Keratinocyte (primary cell): Measurements from ENCODE around the gene PCGF5. TPM values are rescaled to one million over a fixed set of nuclear protein-coding genes. Genes with fewer than 3 reads are reported as not detected.

Experiments used
- DNase-seq: peaks from one replicate; pipeline ENCODE4 v3.0.0-alpha.2; 2011; ENCODE audit warnings: low read depth, missing footprints, low spot score
- FAIRE-seq: peaks from 2 replicates; lab custom pipeline; 2011; peaks lifted over from hg19 to GRCh38; lab: Jason Lieb, UNC
- H2AFZ ChIP-seq: 2 replicates; pipeline ENCODE4 v1.6.0; 2012; ENCODE audit warnings: low read length, control low read depth, inconsistent platforms; ENCODE audit not compliant: control insufficient read depth
- H3K27ac ChIP-seq: 2 replicates; pipeline ENCODE4 v1.5.1; 2011; ENCODE audit warnings: low read length; ENCODE audit not compliant: control insufficient read depth, insufficient read depth
- H3K27me3 ChIP-seq: 3 replicates; pipeline ENCODE4 v1.6.0; 2011; ENCODE audit warnings: low read length; ENCODE audit not compliant: control insufficient read depth, insufficient read depth; ENCODE audit errors: extremely low read depth
- H3K36me3 ChIP-seq, 2 experiments: 2 replicates in 1 of 2; 3 replicates in 1 of 2; pipeline ENCODE4 v1.5.1; 2011; ENCODE audit warnings: low read length in 2 of 2, mild to moderate bottlenecking in 1 of 2; ENCODE audit not compliant: control insufficient read depth in 2 of 2, insufficient read depth in 2 of 2; ENCODE audit errors: extremely low read depth in 1 of 2
- H3K4me1 ChIP-seq: 3 replicates; pipeline ENCODE4 v1.5.1; 2011; ENCODE audit warnings: low read length; ENCODE audit not compliant: control insufficient read depth, insufficient read depth; ENCODE audit errors: extremely low read depth
- H3K4me2 ChIP-seq: 3 replicates; pipeline ENCODE4 v1.6.0; 2011; ENCODE audit warnings: low read depth, low read length; ENCODE audit not compliant: control insufficient read depth, insufficient read depth; ENCODE audit errors: extremely low read depth
- H3K4me3 ChIP-seq, 3 experiments: fragments of 200-600 bp in 1 of 3; sonication (generic) in 1 of 3; 2 replicates in 2 of 3; 3 replicates in 1 of 3; pipeline ENCODE4 v1.5.1; 2011 to 2016; ENCODE audit warnings: low read length in 3 of 3, mild to moderate bottlenecking in 3 of 3, control low read depth in 2 of 3, inconsistent platforms in 1 of 3, low read depth in 1 of 3, mixed read lengths in 1 of 3, mixed run types in 1 of 3, moderate library complexity in 1 of 3; ENCODE audit not compliant: control insufficient read depth in 2 of 3, insufficient read depth in 2 of 3; ENCODE audit errors: extremely low read depth in 1 of 3
- H3K79me2 ChIP-seq: 2 replicates; pipeline ENCODE4 v1.6.0; 2012; ENCODE audit warnings: low read length; ENCODE audit not compliant: control insufficient read depth, insufficient read depth
- H3K9ac ChIP-seq: 3 replicates; pipeline ENCODE4 v1.6.0; 2011; ENCODE audit warnings: low read length; ENCODE audit not compliant: control insufficient read depth, insufficient read depth; ENCODE audit errors: extremely low read depth
- H3K9me1 ChIP-seq: 3 replicates; pipeline ENCODE4 v1.6.0; 2011; ENCODE audit warnings: low read length; ENCODE audit not compliant: control insufficient read depth, insufficient read depth; ENCODE audit errors: extremely low read depth
- H3K9me3 ChIP-seq: 2 replicates; pipeline ENCODE4 v1.5.1; 2012; ENCODE audit warnings: low read depth, low read length; ENCODE audit not compliant: control insufficient read depth
- H4K20me1 ChIP-seq: 3 replicates; pipeline ENCODE4 v1.6.0; 2011; ENCODE audit warnings: low read length; ENCODE audit not compliant: control insufficient read depth, insufficient read depth; ENCODE audit errors: extremely low read depth
- EZH2 ChIP-seq: IDR thresholded peaks from one replicate; pipeline ENCODE4 v1.6.1; 2012; ENCODE audit warnings: inconsistent platforms, mild to moderate bottlenecking, low read length, moderate library complexity
- dilution Hi-C: fragments of 300-500 bp; cut with MboI; formaldehyde crosslinking; loops from one replicate; pipeline ENCODE4 v1.7.0; 2020; ENCODE audit warnings: low sequenced_read_pairs; ENCODE audit not compliant: extremely low pct_ligation_motif_present
- polyA plus RNA-seq, 5 experiments: library from polyadenylated mRNA; depleted of rRNA in 3 of 5; stranded (reverse) in 3 of 5; stranded (forward) in 1 of 5; unstranded in 1 of 5; fragments of >200 nt; gene quantifications; 1 replicate in 1 of 5; 2 replicates in 3 of 5; 3 replicates in 1 of 5; pipeline versions ENCODE4 v1.2.1 to v1.2.3, GENCODE V29; 2011 to 2012; ENCODE audit warnings: missing spikeins in 2 of 5, low read depth in 1 of 5, low replicate concordance in 1 of 5
- TF ChIP-seq, protein P1 (sequence below), 3 experiments: IDR thresholded peaks in 1 of 3; conservative IDR thresholded peaks in 1 of 3; optimal IDR thresholded peaks in 1 of 3; 2 replicates in 2 of 3; 3 replicates in 1 of 3; pipeline versions ENCODE3 to v1.5.1; 2011; ENCODE audit warnings: low read length in 3 of 3, mild to moderate bottlenecking in 3 of 3, moderate library complexity in 2 of 3, control low read depth in 1 of 3, inconsistent platforms in 1 of 3; ENCODE audit not compliant: insufficient read depth in 2 of 3; ENCODE audit errors: extremely low read depth in 1 of 3

PCGF5 gene
- polyA plus RNA-seq, 1 donor (not counting 4 experiments of a cell fraction or from before 2014, with no cell fraction given), result 13.9 TPM

- dilution Hi-C loops, result no loop called here
- DNase-seq, result no peak
Observed at GRCh38 chr10:91188889-91189288, 31.6 kb upstream of the PCGF5 start.

DNA sequence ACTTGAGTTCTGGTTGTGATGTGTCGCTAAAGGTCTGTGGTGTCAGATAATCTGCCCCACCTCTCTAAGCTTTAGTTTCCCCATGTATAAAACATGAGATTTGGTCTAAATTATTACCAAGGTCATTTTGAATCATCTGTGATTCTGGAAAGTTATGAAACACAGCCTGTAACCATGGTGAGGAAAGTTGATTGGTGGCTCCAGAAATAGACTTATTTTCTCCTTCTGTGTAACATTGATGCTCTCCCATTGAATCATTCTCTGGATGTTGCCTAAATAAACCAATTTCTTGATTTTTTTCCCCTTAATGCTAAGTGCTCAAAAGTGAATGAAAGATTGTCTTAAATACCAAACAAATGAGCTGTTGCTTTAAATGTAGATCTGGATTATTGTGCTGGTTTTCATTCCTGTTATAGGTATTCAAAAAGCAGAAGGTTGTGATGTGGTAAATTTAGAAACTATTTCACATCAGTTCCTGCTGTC is 30.0 kb upstream of the PCGF5 start:
- H2AFZ ChIP-seq, result no peak overlapping the region
- no peaks in the 10 kb centered on the region for H3K79me2 ChIP-seq
- no peaks in the 10 kb centered on the region for H3K9me1 ChIP-seq
- TF ChIP-seq EZH2, result no peak
- TF ChIP-seq, protein P1, sequence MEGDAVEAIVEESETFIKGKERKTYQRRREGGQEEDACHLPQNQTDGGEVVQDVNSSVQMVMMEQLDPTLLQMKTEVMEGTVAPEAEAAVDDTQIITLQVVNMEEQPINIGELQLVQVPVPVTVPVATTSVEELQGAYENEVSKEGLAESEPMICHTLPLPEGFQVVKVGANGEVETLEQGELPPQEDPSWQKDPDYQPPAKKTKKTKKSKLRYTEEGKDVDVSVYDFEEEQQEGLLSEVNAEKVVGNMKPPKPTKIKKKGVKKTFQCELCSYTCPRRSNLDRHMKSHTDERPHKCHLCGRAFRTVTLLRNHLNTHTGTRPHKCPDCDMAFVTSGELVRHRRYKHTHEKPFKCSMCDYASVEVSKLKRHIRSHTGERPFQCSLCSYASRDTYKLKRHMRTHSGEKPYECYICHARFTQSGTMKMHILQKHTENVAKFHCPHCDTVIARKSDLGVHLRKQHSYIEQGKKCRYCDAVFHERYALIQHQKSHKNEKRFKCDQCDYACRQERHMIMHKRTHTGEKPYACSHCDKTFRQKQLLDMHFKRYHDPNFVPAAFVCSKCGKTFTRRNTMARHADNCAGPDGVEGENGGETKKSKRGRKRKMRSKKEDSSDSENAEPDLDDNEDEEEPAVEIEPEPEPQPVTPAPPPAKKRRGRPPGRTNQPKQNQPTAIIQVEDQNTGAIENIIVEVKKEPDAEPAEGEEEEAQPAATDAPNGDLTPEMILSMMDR (optimal IDR thresholded peaks at IDR 0.05 in 1 of 3, IDR thresholded peaks at IDR 0.05 in 1 of 3, conservative IDR thresholded peaks at IDR 0.05 in 1 of 3; ENCODE audit: extremely low read depth in 1 of 3, insufficient read depth in 2 of 3, low read length in 3 of 3), result no peak
- H3K27ac ChIP-seq, result no peak overlapping the region
- H4K20me1 ChIP-seq, result no peaks in the 10 kb centered on the region
- H3K9ac ChIP-seq, result no peak overlapping the region
- FAIRE-seq (no peak), DNase-seq (no peak)
- H3K27me3 ChIP-seq, result no peaks in the 10 kb centered on the region
- peaks cover 3% of the 10 kb centered on the region for H3K4me1 ChIP-seq
- H3K9me3 ChIP-seq, result no peaks in the 10 kb centered on the region
- H3K4me3 ChIP-seq, result no peak overlapping the region
- H3K4me2 ChIP-seq, result no peak overlapping the region
- no peaks in the 10 kb centered on the region for H3K36me3 ChIP-seq
- dilution Hi-C loops, result no loop called here

More at GRCh38 chr10:91188889-91189288, 31.6 kb upstream of the PCGF5 start:
- no peaks in the 10 kb centered on the region for H3K27me3 ChIP-seq
- H3K4me2 ChIP-seq, result no peak overlapping the region
- no peak overlapping the region for H2AFZ ChIP-seq
- no peaks in the 10 kb centered on the region for H4K20me1 ChIP-seq
- H3K79me2 ChIP-seq, result no peaks in the 10 kb centered on the region
- no peak overlapping the region for H3K9ac ChIP-seq
- H3K27ac ChIP-seq, result no peak overlapping the region
- peaks cover 3% of the 10 kb centered on the region for H3K4me1 ChIP-seq
- no peak overlapping the region for H3K4me3 ChIP-seq
- TF ChIP-seq, protein P1 (optimal IDR thresholded peaks at IDR 0.05 in 1 of 3, IDR thresholded peaks at IDR 0.05 in 1 of 3, conservative IDR thresholded peaks at IDR 0.05 in 1 of 3; ENCODE audit: extremely low read depth in 1 of 3, insufficient read depth in 2 of 3, low read length in 3 of 3), result no peak
- TF ChIP-seq EZH2, result no peak
- peak; percentile 67 for FAIRE-seq
- H3K9me1 ChIP-seq, result no peaks in the 10 kb centered on the region
- H3K9me3 ChIP-seq, result no peaks in the 10 kb centered on the region
- no peaks in the 10 kb centered on the region for H3K36me3 ChIP-seq
